OCI-LY1 (cell line): ENCODE measurements around the gene LYRM9.

ENCODE experiments used
- H2AFZ ChIP-seq: fragments of 200-600 bp; sonication (generic), shearing (Covaris generic); 2 replicates; pipeline ENCODE4 v1.6.0; 2014; ENCODE audit warnings: antibody characterized with exemption, mild to moderate bottlenecking, low read length
- H3F3A ChIP-seq: fragments of 200-600 bp; sonication (generic), shearing (Covaris generic); 2 replicates; pipeline ENCODE4 v1.6.0; 2014; ENCODE audit warnings: mild to moderate bottlenecking, antibody characterized with exemption, low read length, moderate library complexity; ENCODE audit not compliant: insufficient read depth
- H3K27ac ChIP-seq: fragments of 200-600 bp; sonication (generic); 2 replicates; pipeline ENCODE4 v1.5.1; 2014; ENCODE audit warnings: low read length, mixed run types, mild to moderate bottlenecking, low read depth; ENCODE audit not compliant: poor library complexity, severe bottlenecking
- H3K27me3 ChIP-seq: fragments of 200-600 bp; sonication (generic); 2 replicates; pipeline ENCODE4 v1.6.0; 2014; ENCODE audit warnings: antibody characterized with exemption, mild to moderate bottlenecking, low read length, moderate library complexity; ENCODE audit not compliant: insufficient read depth
- H3K36me3 ChIP-seq: fragments of 200-600 bp; sonication (generic); 2 replicates; pipeline ENCODE4 v1.6.1; 2014; ENCODE audit warnings: mild to moderate bottlenecking, antibody characterized with exemption, low read length, moderate library complexity, mixed read lengths; ENCODE audit not compliant: insufficient read depth
- H3K4me1 ChIP-seq: fragments of 200-600 bp; sonication (generic); 2 replicates; pipeline ENCODE4 v1.5.1; 2014; ENCODE audit warnings: mild to moderate bottlenecking, low read length, moderate library complexity; ENCODE audit not compliant: insufficient read depth, severe bottlenecking
- H3K4me2 ChIP-seq: fragments of 200-600 bp; sonication (generic), shearing (Covaris generic); 2 replicates; pipeline ENCODE4 v1.6.1; 2014; ENCODE audit warnings: low read length
- H3K4me3 ChIP-seq: fragments of 200-600 bp; sonication (generic); 2 replicates; pipeline ENCODE4 v1.5.1; 2014; ENCODE audit warnings: low read length, low read depth, mild to moderate bottlenecking, mixed read lengths; ENCODE audit not compliant: poor library complexity, severe bottlenecking
- H3K79me2 ChIP-seq: fragments of 200-600 bp; shearing (Covaris generic); 2 replicates; pipeline ENCODE4 v1.6.1; 2016; ENCODE audit warnings: mixed run types, low read length, mixed read lengths; ENCODE audit not compliant: insufficient read depth
- H3K9ac ChIP-seq: fragments of 200-600 bp; sonication (generic), shearing (Covaris generic); 2 replicates; pipeline ENCODE4 v1.6.1; 2014; ENCODE audit warnings: mild to moderate bottlenecking, low read length, mixed read lengths
- H3K9me2 ChIP-seq: fragments of 200-600 bp; sonication (generic), shearing (Covaris generic); 2 replicates; pipeline ENCODE4 v1.6.1; 2014; ENCODE audit warnings: low read depth, mild to moderate bottlenecking, low read length, mixed read lengths
- H3K9me3 ChIP-seq: fragments of 200-600 bp; shearing (Covaris generic); 2 replicates; pipeline ENCODE4 v1.6.1; 2014; ENCODE audit warnings: low read length, mixed read lengths
- H4K20me1 ChIP-seq: fragments of 200-600 bp; sonication (generic), shearing (Covaris generic); 2 replicates; pipeline ENCODE4 v1.6.0; 2016; ENCODE audit warnings: mild to moderate bottlenecking, low read length; ENCODE audit not compliant: insufficient read depth
- EZH2 ChIP-seq: fragments of 200-600 bp; sonication (generic), shearing (Covaris generic); IDR thresholded peaks from 2 replicates; pipeline ENCODE4 v1.8.0; 2017; ENCODE audit warnings: borderline replicate concordance, mixed run types, mild to moderate bottlenecking, antibody characterized with exemption, low read length, moderate library complexity, mixed read lengths
- TF ChIP-seq, protein P1 (sequence below): fragments of 200-600 bp; sonication (generic), shearing (Covaris generic); IDR thresholded peaks from 2 replicates; pipeline ENCODE4 v1.5.1; 2017; ENCODE audit warnings: mild to moderate bottlenecking, antibody characterized with exemption, low read length, moderate library complexity, mixed read lengths

Gene LYRM9

DNA sequence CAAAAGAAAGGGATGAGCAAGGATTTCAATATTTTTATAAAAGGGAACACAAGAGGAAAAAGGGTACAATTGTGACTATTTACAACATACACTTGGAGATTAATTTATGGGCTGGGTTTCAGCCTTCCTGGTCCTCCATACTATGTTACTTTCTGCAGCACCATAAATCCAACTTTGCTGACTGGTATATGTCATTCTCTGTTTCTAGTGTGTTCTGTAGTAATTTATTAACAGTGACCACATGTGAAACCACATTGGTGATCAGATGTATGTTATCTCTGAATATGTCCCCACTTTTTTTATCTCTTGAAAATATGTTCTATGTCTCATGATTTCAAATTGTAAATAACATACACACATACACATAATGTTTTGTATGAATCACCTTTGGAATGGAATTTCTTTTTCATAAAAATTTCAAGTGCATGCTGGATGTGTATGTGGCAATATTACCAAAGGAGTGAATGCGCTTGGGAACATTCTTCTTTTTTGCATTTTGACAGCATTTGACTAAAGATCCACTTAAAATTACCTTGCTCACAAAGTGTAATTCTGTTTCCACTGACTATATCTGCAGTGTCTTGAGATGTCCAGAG, 2.9 kb upstream of the LYRM9 start:
- no peaks in the 10 kb centered on the region for H3K9me3 ChIP-seq
- H3K27me3 ChIP-seq = no peaks in the 10 kb centered on the region
- no peaks in the 10 kb centered on the region for H3F3A ChIP-seq
- no peaks in the 10 kb centered on the region for H4K20me1 ChIP-seq
- H3K9ac ChIP-seq = no peak overlapping the region
- H3K27ac ChIP-seq = no peak overlapping the region
- no peak for TF ChIP-seq EZH2
- TF ChIP-seq, protein P1, sequence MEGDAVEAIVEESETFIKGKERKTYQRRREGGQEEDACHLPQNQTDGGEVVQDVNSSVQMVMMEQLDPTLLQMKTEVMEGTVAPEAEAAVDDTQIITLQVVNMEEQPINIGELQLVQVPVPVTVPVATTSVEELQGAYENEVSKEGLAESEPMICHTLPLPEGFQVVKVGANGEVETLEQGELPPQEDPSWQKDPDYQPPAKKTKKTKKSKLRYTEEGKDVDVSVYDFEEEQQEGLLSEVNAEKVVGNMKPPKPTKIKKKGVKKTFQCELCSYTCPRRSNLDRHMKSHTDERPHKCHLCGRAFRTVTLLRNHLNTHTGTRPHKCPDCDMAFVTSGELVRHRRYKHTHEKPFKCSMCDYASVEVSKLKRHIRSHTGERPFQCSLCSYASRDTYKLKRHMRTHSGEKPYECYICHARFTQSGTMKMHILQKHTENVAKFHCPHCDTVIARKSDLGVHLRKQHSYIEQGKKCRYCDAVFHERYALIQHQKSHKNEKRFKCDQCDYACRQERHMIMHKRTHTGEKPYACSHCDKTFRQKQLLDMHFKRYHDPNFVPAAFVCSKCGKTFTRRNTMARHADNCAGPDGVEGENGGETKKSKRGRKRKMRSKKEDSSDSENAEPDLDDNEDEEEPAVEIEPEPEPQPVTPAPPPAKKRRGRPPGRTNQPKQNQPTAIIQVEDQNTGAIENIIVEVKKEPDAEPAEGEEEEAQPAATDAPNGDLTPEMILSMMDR = no peak
- H3K4me2 ChIP-seq = no peak overlapping the region
- no peaks in the 10 kb centered on the region for H3K9me2 ChIP-seq
- H3K4me1 ChIP-seq = peaks cover 6% of the 10 kb centered on the region
- no peaks in the 10 kb centered on the region for H3K36me3 ChIP-seq
- no peak overlapping the region for H3K4me3 ChIP-seq
- H2AFZ ChIP-seq = no peak overlapping the region
- H3K79me2 ChIP-seq = no peaks in the 10 kb centered on the region

DNA sequence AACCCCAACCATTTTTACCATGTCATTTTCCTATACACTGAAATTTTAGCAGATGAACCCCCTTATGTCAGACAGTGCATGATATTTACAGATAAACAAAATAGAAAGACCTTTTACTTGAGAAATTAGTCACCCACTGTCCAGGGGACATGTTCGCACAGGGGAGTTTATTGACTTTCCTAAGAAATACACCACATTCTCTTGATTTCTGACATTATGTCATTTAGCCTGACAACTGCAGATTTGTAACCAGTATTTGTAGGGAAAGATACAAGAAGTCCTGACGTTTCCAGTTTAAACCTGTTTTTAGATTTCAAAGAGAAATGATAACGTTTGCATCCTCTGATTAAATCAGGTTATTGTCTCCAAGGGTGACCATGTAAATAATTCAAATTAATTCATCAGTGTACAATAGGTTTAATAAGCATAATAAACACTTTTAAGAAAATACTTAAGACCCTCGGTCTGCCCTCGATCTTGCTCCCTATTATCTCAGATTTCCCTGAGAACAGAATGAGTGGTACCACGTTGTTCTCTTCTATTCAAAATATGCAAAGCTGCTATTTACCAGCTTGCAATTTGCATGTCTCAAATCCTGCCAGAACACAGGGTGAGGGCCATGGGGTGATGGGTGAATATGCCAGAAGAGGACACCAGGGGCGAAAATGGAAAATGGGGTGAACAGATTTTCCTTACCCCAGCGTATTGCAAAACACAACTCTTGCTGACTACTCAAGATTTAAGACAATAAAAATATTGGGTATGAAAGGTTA, 2.1 kb upstream of the LYRM9 start:
- Histone ChIP-seq H2AFZ (no peak overlapping the region), H3K9ac (no peak overlapping the region)

DNA sequence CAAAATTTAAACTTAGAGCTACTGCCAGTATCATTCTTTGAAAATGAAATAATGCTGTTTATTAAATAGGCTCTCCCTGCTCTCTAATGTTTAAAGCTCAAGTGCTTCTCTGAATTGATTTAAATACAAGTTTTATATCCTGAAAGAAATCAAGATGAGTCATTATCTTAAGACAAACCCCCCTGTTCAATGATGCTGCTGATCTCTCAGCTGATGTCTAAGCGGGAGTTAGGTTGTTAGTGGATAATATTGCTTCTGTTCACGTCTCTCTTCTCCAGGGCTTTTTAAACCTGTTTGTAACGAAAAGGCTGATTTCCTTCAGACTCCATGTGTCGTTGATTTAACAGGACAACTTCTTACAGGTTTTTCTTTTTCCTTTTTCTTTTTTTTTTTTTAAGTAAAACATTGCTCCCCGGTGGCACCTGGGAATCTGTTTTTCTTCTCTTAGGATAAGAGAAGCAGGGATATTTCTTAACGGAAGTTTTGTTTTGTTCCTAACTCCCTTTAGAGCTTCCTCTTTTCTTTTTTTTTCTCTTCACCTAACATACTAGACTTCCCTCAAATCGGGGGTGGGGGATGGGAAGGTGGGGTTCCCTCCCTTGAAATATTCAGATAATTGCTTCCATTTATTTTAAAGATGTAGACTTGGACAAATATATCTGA, 807 bp upstream of the LYRM9 start:
- Histone ChIP-seq H3K27me3 (no peaks in the 10 kb centered on the region), H3K9ac (no peak overlapping the region), H3K4me1 (peaks cover 6% of the 10 kb centered on the region), H3K36me3 (no peaks in the 10 kb centered on the region), H3K79me2 (no peaks in the 10 kb centered on the region), H3K9me3 (no peaks in the 10 kb centered on the region), H4K20me1 (no peaks in the 10 kb centered on the region), H3K9me2 (no peaks in the 10 kb centered on the region), H3K4me2 (no peak overlapping the region), H2AFZ (no peak overlapping the region), H3K27ac (no peak overlapping the region), H3F3A (no peaks in the 10 kb centered on the region), H3K4me3 (no peak overlapping the region)
- TF ChIP-seq, protein P1 = no peak
- no peak for TF ChIP-seq EZH2

More for the DNA sequence above, 2.1 kb upstream of the LYRM9 start:
- H3K4me1 ChIP-seq = peaks cover 6% of the 10 kb centered on the region
- TF ChIP-seq, protein P1 = no peak
- no peak for TF ChIP-seq EZH2
- no peaks in the 10 kb centered on the region for H3F3A ChIP-seq
- no peak overlapping the region for H3K27ac ChIP-seq
- H3K9me3 ChIP-seq = no peaks in the 10 kb centered on the region
- no peaks in the 10 kb centered on the region for H3K9me2 ChIP-seq
- H4K20me1 ChIP-seq = no peaks in the 10 kb centered on the region
- no peak overlapping the region for H3K4me3 ChIP-seq
- no peaks in the 10 kb centered on the region for H3K36me3 ChIP-seq
- no peak overlapping the region for H3K4me2 ChIP-seq
- no peaks in the 10 kb centered on the region for H3K27me3 ChIP-seq
- no peaks in the 10 kb centered on the region for H3K79me2 ChIP-seq
